Panc1 (cell line): ENCODE measurements around the gene SMAD5. TPM values are rescaled to one million over a fixed set of nuclear protein-coding genes. Genes with fewer than 3 reads are reported as not detected.

ENCODE experiments used
- ATAC-seq: fragments of 200-7000 bp; cut with Tn5 transposase; 2 replicates; pipeline ENCODE4 v1.9.1; 2020; ENCODE audit warnings: mild to moderate bottlenecking, moderate library complexity
- BruUV-seq: library from RNA; stranded (reverse); fragments of 400-500 nt; replicated peaks from 2 replicates; lab custom pipeline; 2021; lab: Mats Ljungman, UMichigan
- CTCF ChIA-PET: fragments of 300-600 bp; sonication (Branson Sonifier 250); formaldehyde crosslinking; loops from one replicate; lab custom pipeline; 2022; ENCODE audit warnings: antibody characterized with exemption; lab: Charles Lee
- POLR2A ChIA-PET: fragments of 300-600 bp; sonication (Branson Sonifier 250); formaldehyde crosslinking; loops from one replicate; lab custom pipeline; 2022; ENCODE audit warnings: antibody characterized with exemption; lab: Charles Lee
- DNase-seq: peaks from one replicate; pipeline ENCODE4 v3.0.0-alpha.2; 2010; ENCODE audit warnings: low read depth, low spot score
- H3K27ac ChIP-seq: 2 replicates; pipeline ENCODE4 v1.5.1; 2011; ENCODE audit warnings: mild to moderate bottlenecking, low read length, inconsistent platforms
- H3K27me3 ChIP-seq: fragments of 200-500 bp; sonication (Bioruptor generic); 2 replicates; pipeline ENCODE4 v1.6.0; 2014; ENCODE audit warnings: low read length, inconsistent platforms; ENCODE audit not compliant: control insufficient read depth, insufficient read depth
- H3K36me3 ChIP-seq: fragments of 200-500 bp; sonication (Bioruptor generic); 2 replicates; pipeline ENCODE4 v1.5.1; 2014; ENCODE audit warnings: inconsistent platforms, mild to moderate bottlenecking, low read length, moderate library complexity; ENCODE audit not compliant: control insufficient read depth, insufficient read depth
- H3K4me1 ChIP-seq: 2 replicates; pipeline ENCODE4 v1.5.1; 2011; ENCODE audit warnings: inconsistent platforms, mild to moderate bottlenecking, low read length, moderate library complexity; ENCODE audit not compliant: control insufficient read depth, insufficient read depth
- H3K4me3 ChIP-seq, 2 experiments: 2 replicates each; pipeline ENCODE4 v1.5.1; 2011 to 2012; ENCODE audit warnings: low read depth in 2 of 2, low read length in 2 of 2, mild to moderate bottlenecking in 2 of 2, inconsistent platforms in 1 of 2, moderate library complexity in 1 of 2
- H3K9me3 ChIP-seq: fragments of 200-500 bp; sonication (Bioruptor generic); 2 replicates; pipeline ENCODE4 v1.5.1; 2014; ENCODE audit warnings: low read depth, mild to moderate bottlenecking, inconsistent platforms, low read length, moderate library complexity; ENCODE audit not compliant: control insufficient read depth, insufficient read depth
- POLR2AphosphoS5 ChIP-seq: IDR thresholded peaks from 2 replicates; pipeline ENCODE4 v1.6.1; 2012; ENCODE audit warnings: mild to moderate bottlenecking, low read depth, low read length, moderate library complexity
- SIN3A ChIP-seq: IDR thresholded peaks from 2 replicates; pipeline ENCODE4 v1.6.1; 2012; ENCODE audit warnings: low read depth, mild to moderate bottlenecking, low read length, moderate library complexity, borderline replicate concordance; ENCODE audit not compliant: insufficient read depth
- TCF7L2 ChIP-seq: IDR thresholded peaks from 2 replicates; pipeline ENCODE4 v1.6.1; 2011; ENCODE audit warnings: mild to moderate bottlenecking, low read depth, low read length, inconsistent platforms
- in situ Hi-C: cut with HindIII; loops from 2 replicates; pipeline ENCODE4 v1.10.0; 2016; ENCODE audit warnings: low sequenced_read_pairs, low pct_unique_long_range_greater_than_20kb
- intact Hi-C: fragments of 100-400 bp; cut with micrococcal nuclease; formaldehyde crosslinking; loops from one replicate; pipeline ENCODE4 v1.10.0; 2022; ENCODE audit not compliant: unreplicated experiment
- total RNA-seq: library from RNA; stranded (reverse); gene quantifications from one replicate; pipeline ENCODE4 v1.2.1, GENCODE V29; 2021; ENCODE audit not compliant: unreplicated experiment
- TF ChIP-seq, protein P1 (sequence below): fragments of 450-650 bp; IDR thresholded peaks from 2 replicates; pipeline ENCODE4 v1.5.1; 2017; ENCODE audit warnings: mild to moderate bottlenecking
- TF ChIP-seq, protein P2 (sequence below), 2 experiments: IDR thresholded peaks; 2 replicates each; pipeline ENCODE4 v1.6.1; 2011 to 2012; ENCODE audit warnings: low read depth in 2 of 2, control low read depth in 1 of 2, low read length in 1 of 2, mild to moderate bottlenecking in 1 of 2, moderate library complexity in 1 of 2; ENCODE audit not compliant: insufficient read depth in 1 of 2

The SMAD5 gene
- total RNA-seq, 1 experiment from 2014 or later, result 61.5 TPM

DNA sequence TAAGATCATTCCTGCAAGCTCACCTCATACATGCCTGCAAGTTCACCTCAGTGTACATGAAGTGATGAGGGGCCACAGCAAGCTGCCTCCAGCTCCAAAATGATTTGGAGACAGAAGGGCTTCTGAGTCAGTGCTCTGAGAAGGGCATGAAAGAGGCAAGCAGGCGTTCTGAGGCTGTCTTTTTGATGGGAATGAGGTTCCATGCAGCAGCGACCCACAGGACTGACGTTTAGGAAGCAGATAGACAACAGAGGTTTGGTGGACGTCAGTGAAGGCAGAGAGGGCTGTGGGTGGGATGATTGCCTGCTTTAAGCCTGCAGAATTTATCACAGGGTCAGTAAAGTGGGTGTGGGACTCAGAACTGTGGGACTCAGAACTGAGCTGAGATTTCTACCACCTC is 69.2 kb downstream of the SMAD5 start:
- TF ChIP-seq, protein P1, sequence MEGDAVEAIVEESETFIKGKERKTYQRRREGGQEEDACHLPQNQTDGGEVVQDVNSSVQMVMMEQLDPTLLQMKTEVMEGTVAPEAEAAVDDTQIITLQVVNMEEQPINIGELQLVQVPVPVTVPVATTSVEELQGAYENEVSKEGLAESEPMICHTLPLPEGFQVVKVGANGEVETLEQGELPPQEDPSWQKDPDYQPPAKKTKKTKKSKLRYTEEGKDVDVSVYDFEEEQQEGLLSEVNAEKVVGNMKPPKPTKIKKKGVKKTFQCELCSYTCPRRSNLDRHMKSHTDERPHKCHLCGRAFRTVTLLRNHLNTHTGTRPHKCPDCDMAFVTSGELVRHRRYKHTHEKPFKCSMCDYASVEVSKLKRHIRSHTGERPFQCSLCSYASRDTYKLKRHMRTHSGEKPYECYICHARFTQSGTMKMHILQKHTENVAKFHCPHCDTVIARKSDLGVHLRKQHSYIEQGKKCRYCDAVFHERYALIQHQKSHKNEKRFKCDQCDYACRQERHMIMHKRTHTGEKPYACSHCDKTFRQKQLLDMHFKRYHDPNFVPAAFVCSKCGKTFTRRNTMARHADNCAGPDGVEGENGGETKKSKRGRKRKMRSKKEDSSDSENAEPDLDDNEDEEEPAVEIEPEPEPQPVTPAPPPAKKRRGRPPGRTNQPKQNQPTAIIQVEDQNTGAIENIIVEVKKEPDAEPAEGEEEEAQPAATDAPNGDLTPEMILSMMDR, result no peak
- TF ChIP-seq POLR2AphosphoS5, result no peak
- TF ChIP-seq, protein P2, sequence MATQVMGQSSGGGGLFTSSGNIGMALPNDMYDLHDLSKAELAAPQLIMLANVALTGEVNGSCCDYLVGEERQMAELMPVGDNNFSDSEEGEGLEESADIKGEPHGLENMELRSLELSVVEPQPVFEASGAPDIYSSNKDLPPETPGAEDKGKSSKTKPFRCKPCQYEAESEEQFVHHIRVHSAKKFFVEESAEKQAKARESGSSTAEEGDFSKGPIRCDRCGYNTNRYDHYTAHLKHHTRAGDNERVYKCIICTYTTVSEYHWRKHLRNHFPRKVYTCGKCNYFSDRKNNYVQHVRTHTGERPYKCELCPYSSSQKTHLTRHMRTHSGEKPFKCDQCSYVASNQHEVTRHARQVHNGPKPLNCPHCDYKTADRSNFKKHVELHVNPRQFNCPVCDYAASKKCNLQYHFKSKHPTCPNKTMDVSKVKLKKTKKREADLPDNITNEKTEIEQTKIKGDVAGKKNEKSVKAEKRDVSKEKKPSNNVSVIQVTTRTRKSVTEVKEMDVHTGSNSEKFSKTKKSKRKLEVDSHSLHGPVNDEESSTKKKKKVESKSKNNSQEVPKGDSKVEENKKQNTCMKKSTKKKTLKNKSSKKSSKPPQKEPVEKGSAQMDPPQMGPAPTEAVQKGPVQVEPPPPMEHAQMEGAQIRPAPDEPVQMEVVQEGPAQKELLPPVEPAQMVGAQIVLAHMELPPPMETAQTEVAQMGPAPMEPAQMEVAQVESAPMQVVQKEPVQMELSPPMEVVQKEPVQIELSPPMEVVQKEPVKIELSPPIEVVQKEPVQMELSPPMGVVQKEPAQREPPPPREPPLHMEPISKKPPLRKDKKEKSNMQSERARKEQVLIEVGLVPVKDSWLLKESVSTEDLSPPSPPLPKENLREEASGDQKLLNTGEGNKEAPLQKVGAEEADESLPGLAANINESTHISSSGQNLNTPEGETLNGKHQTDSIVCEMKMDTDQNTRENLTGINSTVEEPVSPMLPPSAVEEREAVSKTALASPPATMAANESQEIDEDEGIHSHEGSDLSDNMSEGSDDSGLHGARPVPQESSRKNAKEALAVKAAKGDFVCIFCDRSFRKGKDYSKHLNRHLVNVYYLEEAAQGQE (IDR thresholded peaks at IDR 0.05; ENCODE audit: insufficient read depth in 1 of 2, low read depth in 2 of 2, low read length in 1 of 2), result no peak
- TF ChIP-seq TCF7L2, result no peak
- TF ChIP-seq SIN3A, result no peak
- Histone ChIP-seq H3K27ac (no peak overlapping the region), H3K27me3 (no peaks in the 10 kb centered on the region), H3K36me3 (no peaks in the 10 kb centered on the region), H3K9me3 (peaks cover 6% of the 10 kb centered on the region; the same call in 1 of the 2 replicates), H3K4me1 (no peaks in the 10 kb centered on the region), H3K4me3 (no peak overlapping the region)
- ATAC-seq, result 0 out of 2 replicates have a peak, but pooled peaks have one; percentile 46
- intact Hi-C loops, result no loop called here
- ChIA-PET CTCF (no interaction called here), POLR2A (no interaction called here)
- in situ Hi-C loops, result no loop called here
- BruUV-seq, result no TSS peak
- DNase-seq, result no peak

DNA sequence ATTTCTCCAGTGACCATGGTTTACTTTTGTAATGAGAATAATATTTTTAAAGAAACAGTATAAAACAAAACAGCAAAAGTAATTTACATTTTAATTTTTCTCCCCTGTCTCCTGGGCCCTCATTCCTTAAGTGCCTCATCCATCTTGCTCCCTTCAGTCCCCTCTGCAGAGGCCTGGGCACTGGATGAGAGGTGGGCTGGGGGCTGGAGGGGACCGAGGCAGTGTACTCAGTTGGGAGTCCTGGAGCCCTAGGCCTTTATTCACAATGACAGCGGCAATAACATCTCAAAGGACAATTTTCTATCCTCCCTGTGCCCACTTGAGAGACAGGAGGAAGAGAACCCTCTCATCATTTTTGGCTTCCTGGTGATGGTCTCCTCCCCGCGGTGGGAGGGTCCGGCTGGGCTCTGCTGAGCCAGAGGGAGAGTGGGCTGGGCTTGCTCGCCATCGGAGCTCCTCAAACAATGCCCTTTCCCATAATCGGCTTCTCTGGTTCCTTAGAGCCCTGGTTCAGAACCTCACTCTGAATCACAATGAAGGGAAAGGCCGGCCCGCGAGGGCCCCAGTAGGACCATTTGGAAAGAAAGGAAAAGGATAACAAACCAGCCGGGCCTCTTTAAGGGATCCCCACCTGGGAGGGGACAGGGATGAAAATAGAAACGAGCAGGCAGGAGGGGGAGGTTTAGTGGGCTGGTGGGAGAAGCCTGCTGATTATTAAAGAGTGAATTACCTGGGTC is 70.0 kb downstream of the SMAD5 start:
- Histone ChIP-seq H3K4me3 (no peak overlapping the region), H3K27ac (no peak overlapping the region), H3K36me3 (no peaks in the 10 kb centered on the region), H3K9me3 (peaks cover 6% of the 10 kb centered on the region; the same call in 1 of the 2 replicates), H3K27me3 (no peaks in the 10 kb centered on the region), H3K4me1 (no peaks in the 10 kb centered on the region)
- in situ Hi-C loops (no loop called here), intact Hi-C loops (no loop called here)
- ATAC-seq (no peak), DNase-seq (no peak)
- ChIA-PET CTCF (no interaction called here), POLR2A (no interaction called here)
- TF ChIP-seq POLR2AphosphoS5, result no peak
- no peak for TF ChIP-seq SIN3A
- TF ChIP-seq TCF7L2, result no peak
- TF ChIP-seq, protein P2 (IDR thresholded peaks at IDR 0.05; ENCODE audit: insufficient read depth in 1 of 2, low read depth in 2 of 2, low read length in 1 of 2), result no peak
- TF ChIP-seq, protein P1, result no peak
- BruUV-seq, result no TSS peak
